ENCODE results near the gene UBAP1.
A peak's percentile ranks its signal among the peaks of the same experiment; 100 is the strongest.

The UBAP1 gene

DNA sequence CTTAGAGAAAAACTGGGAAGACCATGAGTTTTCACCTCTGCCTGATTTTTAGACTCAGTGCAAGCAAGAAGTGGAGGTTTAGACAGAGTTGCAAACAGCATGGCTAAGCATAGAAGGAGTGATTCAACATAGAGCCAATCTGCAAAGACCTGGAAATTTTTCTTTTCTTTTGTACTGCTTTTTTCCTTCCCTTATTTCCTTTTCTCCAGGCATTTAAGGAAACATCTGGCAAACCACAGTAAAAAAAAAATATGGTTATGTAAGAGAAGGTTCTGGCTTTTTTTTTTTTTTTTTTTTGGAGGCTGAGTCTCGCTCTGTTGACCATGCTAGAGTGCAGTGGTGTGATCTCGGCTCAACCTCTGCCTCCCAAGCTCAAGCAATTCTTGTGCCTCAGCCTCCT lies 35.7 kb upstream of the UBAP1 start:
- no peak for TF ChIP-seq GABPA (IDR thresholded peaks at IDR 0.05; ENCODE audit: low read depth)
- TF ChIP-seq REST (IDR thresholded peaks at IDR 0.05; ENCODE audit: insufficient replicate concordance, low read depth): no peak
- no peak for TF ChIP-seq SPI1 (IDR thresholded peaks at IDR 0.05; ENCODE audit: borderline replicate concordance, low read depth)
- H3K27ac ChIP-seq (replicated peaks): peak overlapping the region; percentile 4
- DNase-seq (ENCODE audit: low read depth in 1 of 2, low spot score in 1 of 2): no peak
- H3K4me3 ChIP-seq (replicated peaks; ENCODE audit: insufficient read depth, low read length): no peak overlapping the region
- H3K27me3 ChIP-seq (ENCODE audit: insufficient read depth, poor library complexity, severe bottlenecking): no peaks in the 10 kb centered on the region

GRCh38 chr9:34145165-34145564 lies 33.7 kb upstream of the UBAP1 start:
- Histone ChIP-seq H3K4me3 (replicated peaks; ENCODE audit: insufficient read depth, low read length) (no peak overlapping the region), H3K27ac (replicated peaks) (no peak overlapping the region), H3K27me3 (ENCODE audit: insufficient read depth, poor library complexity, severe bottlenecking) (no peaks in the 10 kb centered on the region)
- TF ChIP-seq POLR2AphosphoS5 (IDR thresholded peaks at IDR 0.05; ENCODE audit: low read depth): no peak
- TF ChIP-seq, protein P1, sequence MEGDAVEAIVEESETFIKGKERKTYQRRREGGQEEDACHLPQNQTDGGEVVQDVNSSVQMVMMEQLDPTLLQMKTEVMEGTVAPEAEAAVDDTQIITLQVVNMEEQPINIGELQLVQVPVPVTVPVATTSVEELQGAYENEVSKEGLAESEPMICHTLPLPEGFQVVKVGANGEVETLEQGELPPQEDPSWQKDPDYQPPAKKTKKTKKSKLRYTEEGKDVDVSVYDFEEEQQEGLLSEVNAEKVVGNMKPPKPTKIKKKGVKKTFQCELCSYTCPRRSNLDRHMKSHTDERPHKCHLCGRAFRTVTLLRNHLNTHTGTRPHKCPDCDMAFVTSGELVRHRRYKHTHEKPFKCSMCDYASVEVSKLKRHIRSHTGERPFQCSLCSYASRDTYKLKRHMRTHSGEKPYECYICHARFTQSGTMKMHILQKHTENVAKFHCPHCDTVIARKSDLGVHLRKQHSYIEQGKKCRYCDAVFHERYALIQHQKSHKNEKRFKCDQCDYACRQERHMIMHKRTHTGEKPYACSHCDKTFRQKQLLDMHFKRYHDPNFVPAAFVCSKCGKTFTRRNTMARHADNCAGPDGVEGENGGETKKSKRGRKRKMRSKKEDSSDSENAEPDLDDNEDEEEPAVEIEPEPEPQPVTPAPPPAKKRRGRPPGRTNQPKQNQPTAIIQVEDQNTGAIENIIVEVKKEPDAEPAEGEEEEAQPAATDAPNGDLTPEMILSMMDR (IDR thresholded peaks at IDR 0.05; ENCODE audit: insufficient read depth, low read length): no peak
- TF ChIP-seq SPI1 (IDR thresholded peaks at IDR 0.05; ENCODE audit: borderline replicate concordance, low read depth): no peak
- no peak for TF ChIP-seq REST (IDR thresholded peaks at IDR 0.05; ENCODE audit: insufficient replicate concordance, low read depth)
- TF ChIP-seq GABPA (IDR thresholded peaks at IDR 0.05; ENCODE audit: low read depth): no peak
- no peak for DNase-seq (ENCODE audit: low read depth in 1 of 2, low spot score in 1 of 2)

DNA sequence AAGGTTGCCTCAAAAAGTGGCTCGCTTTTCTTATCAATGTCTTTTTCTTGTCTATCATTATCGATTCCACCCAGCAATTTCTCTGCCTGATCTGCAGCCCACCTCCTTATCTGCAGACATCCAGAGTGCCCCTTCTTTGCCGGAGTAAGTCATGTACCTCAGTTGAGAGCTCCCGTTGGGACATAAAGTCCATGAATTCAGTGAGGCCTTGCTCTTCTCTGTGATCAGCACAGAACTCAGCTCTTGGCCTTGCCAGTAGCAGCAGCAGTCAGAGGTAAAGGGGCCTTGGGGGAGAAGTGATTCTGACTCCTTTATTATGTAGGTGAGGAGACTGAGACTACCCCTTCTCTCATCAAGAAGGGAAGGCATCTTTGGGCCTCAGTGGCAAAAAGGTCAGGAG lies 27.4 kb upstream of the UBAP1 start:
- no peak for DNase-seq (ENCODE audit: low read depth in 1 of 2, low spot score in 1 of 2)
- Histone ChIP-seq H3K27ac (replicated peaks) (no peak overlapping the region), H3K27me3 (ENCODE audit: insufficient read depth, poor library complexity, severe bottlenecking) (no peaks in the 10 kb centered on the region), H3K4me3 (replicated peaks; ENCODE audit: insufficient read depth, low read length) (no peak overlapping the region)
- TF ChIP-seq, protein P1 (IDR thresholded peaks at IDR 0.05; ENCODE audit: insufficient read depth, low read length): no peak
- TF ChIP-seq SPI1 (IDR thresholded peaks at IDR 0.05; ENCODE audit: borderline replicate concordance, low read depth) (no peak), POLR2AphosphoS5 (IDR thresholded peaks at IDR 0.05; ENCODE audit: low read depth) (no peak), REST (IDR thresholded peaks at IDR 0.05; ENCODE audit: insufficient replicate concordance, low read depth) (no peak), GABPA (IDR thresholded peaks at IDR 0.05; ENCODE audit: low read depth) (no peak)

DNA sequence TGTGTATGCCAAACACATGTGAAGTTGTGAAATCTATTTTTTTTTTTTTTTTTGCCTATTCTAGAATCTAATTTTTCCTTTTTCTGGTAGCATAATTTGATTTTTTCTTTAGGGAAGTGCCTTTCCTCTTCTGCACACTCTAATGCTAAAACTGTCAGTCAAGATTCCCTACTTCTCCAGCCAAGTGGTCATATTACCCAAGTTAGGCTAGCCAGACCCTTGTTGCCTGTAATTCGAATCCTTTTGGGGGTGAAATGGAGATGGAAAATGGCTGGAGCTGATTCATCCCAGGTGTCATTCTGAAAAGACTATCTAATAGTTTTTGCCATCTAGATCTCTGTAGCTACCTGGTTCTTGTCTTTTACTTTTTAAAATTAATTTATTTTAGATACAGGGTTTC lies 24.8 kb upstream of the UBAP1 start:
- no peak for DNase-seq (ENCODE audit: low read depth in 1 of 2, low spot score in 1 of 2)
- H3K4me3 ChIP-seq (replicated peaks; ENCODE audit: insufficient read depth, low read length): no peak overlapping the region
- TF ChIP-seq REST (IDR thresholded peaks at IDR 0.05; ENCODE audit: insufficient replicate concordance, low read depth): no peak
- TF ChIP-seq, protein P1 (IDR thresholded peaks at IDR 0.05; ENCODE audit: insufficient read depth, low read length): no peak
- TF ChIP-seq SPI1 (IDR thresholded peaks at IDR 0.05; ENCODE audit: borderline replicate concordance, low read depth): no peak
- no peak for TF ChIP-seq GABPA (IDR thresholded peaks at IDR 0.05; ENCODE audit: low read depth)
- TF ChIP-seq POLR2AphosphoS5 (IDR thresholded peaks at IDR 0.05; ENCODE audit: low read depth): no peak
- H3K27me3 ChIP-seq (ENCODE audit: insufficient read depth, poor library complexity, severe bottlenecking): no peaks in the 10 kb centered on the region
- H3K27ac ChIP-seq (replicated peaks): no peak overlapping the region
